Esophagus squamous epithelium (tissue), 4 donors: ENCODE data around the gene SV2B.

Source experiments
- POLR2A ChIP-seq, 4 donors: fragments of 450-650 bp; IDR thresholded peaks; one replicate each; pipeline ENCODE4 v1.6.1; 2017; ENCODE audit warnings: antibody characterized with exemption in 4 of 4, mild to moderate bottlenecking in 4 of 4, moderate library complexity in 3 of 4
- TF ChIP-seq, protein P1 (sequence below), 6 experiments: fragments of 450-650 bp in 4 of 6; fragments of 200-600 bp in 2 of 6; sonication (generic) in 2 of 6; IDR thresholded peaks; one replicate each; pipeline ENCODE4 v1.5.1; 2016 to 2019; ENCODE audit warnings: antibody characterized with exemption in 6 of 6, mild to moderate bottlenecking in 4 of 6, moderate library complexity in 4 of 6

DNA sequence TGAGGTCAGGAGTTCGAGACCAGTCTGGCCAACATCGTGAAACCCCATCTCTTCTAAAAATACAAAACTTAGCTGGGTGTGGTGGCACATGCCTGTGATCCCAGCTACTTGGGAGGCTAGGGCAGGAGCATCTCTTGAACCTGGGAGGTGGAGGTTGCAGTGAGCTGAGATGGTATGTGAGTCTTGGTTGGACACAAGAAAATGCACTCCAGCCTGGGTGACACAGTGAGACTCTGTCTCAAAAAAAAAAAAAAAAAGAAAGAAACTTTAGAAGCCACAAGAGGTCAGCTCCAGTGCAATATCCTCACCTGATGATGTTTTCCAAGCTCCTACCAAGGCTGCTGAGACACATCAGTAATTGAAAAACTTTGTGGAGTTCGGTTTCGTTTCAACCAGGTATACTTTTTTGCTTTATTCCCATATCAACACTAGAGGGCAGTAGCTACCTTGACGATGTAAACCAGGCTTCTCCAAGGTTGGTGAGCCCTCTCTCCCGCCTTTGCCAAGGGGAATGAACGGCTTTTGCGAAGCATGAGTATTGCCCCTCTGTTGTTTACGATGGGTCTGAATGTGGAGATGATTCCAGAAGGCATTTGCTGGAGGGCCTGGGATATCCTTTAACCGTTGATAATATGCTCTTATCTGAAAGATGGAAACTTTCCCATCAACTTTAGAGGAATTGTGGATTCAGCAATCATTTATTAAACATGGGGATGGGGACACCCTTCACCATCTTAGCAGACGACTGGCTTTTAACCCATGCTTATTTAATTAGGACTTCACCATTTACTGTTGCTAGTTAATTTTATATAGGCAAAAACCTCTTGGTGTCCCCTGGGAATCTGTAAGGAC is 202.8 kb downstream of the SV2B start:
- TF ChIP-seq, protein P1, sequence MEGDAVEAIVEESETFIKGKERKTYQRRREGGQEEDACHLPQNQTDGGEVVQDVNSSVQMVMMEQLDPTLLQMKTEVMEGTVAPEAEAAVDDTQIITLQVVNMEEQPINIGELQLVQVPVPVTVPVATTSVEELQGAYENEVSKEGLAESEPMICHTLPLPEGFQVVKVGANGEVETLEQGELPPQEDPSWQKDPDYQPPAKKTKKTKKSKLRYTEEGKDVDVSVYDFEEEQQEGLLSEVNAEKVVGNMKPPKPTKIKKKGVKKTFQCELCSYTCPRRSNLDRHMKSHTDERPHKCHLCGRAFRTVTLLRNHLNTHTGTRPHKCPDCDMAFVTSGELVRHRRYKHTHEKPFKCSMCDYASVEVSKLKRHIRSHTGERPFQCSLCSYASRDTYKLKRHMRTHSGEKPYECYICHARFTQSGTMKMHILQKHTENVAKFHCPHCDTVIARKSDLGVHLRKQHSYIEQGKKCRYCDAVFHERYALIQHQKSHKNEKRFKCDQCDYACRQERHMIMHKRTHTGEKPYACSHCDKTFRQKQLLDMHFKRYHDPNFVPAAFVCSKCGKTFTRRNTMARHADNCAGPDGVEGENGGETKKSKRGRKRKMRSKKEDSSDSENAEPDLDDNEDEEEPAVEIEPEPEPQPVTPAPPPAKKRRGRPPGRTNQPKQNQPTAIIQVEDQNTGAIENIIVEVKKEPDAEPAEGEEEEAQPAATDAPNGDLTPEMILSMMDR (IDR thresholded peaks at IDR 0.05), result peak; percentile 51 to 80 (median 71)
- no peak for TF ChIP-seq POLR2A (IDR thresholded peaks at IDR 0.05)
